Cerebellar nuclear complex (tissue), 1 donor: Measurements from ENCODE around the gene TMEM43.

Experiments used
- DNase-seq, 2 experiments: peaks; one replicate each; lab custom pipeline; 2025; lab: John Stamatoyannopoulos, UW

The TMEM43 gene

GRCh38 chr3:14121859-14122258 lies 3.0 kb upstream of the TMEM43 start:
- DNase-seq: no peak

GRCh38 chr3:14122301-14122700 lies 2.6 kb upstream of the TMEM43 start:
- no peak for DNase-seq

- DNase-seq: no peak
These were observed 1.3 kb upstream of the TMEM43 start for GRCh38 chr3:14123308-14124222.

- DNase-seq: peak in 1 of 2 experiments; percentile 24
These were observed 633 bp upstream of the TMEM43 start for GRCh38 chr3:14124223-14124614.

GRCh38 chr3:14125193-14126016 lies 553 bp downstream of the TMEM43 start:
- DNase-seq: no peak

- DNase-seq: no peak
These were observed 1.4 kb downstream of the TMEM43 start for GRCh38 chr3:14126017-14126886.

- DNase-seq: no peak
These were observed 2.1 kb downstream of the TMEM43 start for GRCh38 chr3:14126887-14127505.

- no peak for DNase-seq
These were observed 2.8 kb downstream of the TMEM43 start for GRCh38 chr3:14127516-14128161.

GRCh38 chr3:14128724-14129123 lies 3.9 kb downstream of the TMEM43 start:
- no peak for DNase-seq

- no peak for DNase-seq
These were observed 4.4 kb downstream of the TMEM43 start for GRCh38 chr3:14129296-14129695.

- no peak for DNase-seq
These were observed 5.4 kb downstream of the TMEM43 start for GRCh38 chr3:14130230-14130629.

- no peak for DNase-seq
These were observed 5.9 kb downstream of the TMEM43 start for GRCh38 chr3:14130707-14131106.

GRCh38 chr3:14131134-14131533 lies 6.3 kb downstream of the TMEM43 start:
- no peak for DNase-seq

- no peak for DNase-seq
These were observed 7.3 kb downstream of the TMEM43 start for GRCh38 chr3:14132120-14132519.

- no peak for DNase-seq
These were observed 7.8 kb downstream of the TMEM43 start for GRCh38 chr3:14132689-14133088.

GRCh38 chr3:14133188-14133800 lies 8.4 kb downstream of the TMEM43 start:
- no peak for DNase-seq

- DNase-seq: no peak
These were observed 9.0 kb downstream of the TMEM43 start for GRCh38 chr3:14133876-14134275.

GRCh38 chr3:14134291-14134690 lies 9.4 kb downstream of the TMEM43 start:
- no peak for DNase-seq

GRCh38 chr3:14135581-14135980 lies 10.7 kb downstream of the TMEM43 start:
- no peak for DNase-seq

- DNase-seq: no peak
These were observed 12.2 kb downstream of the TMEM43 start for GRCh38 chr3:14137004-14137403.

GRCh38 chr3:14137445-14137844 lies 12.6 kb downstream of the TMEM43 start:
- DNase-seq: no peak
